Caco-2 (cell line): Measurements from ENCODE around the gene UQCR11. TPM values are rescaled to one million over a fixed set of nuclear protein-coding genes. Genes with fewer than 3 reads are reported as not detected.

Experiments used
- BruUV-seq: library from RNA; stranded (reverse); fragments of 400-500 nt; replicated peaks from 2 replicates; lab custom pipeline; 2021; lab: Mats Ljungman, UMichigan
- CTCF ChIA-PET: fragments of 300-600 bp; sonication (Branson Sonifier 250); formaldehyde crosslinking; loops from one replicate; lab custom pipeline; 2022; ENCODE audit warnings: antibody characterized with exemption; lab: Charles Lee
- POLR2A ChIA-PET: fragments of 300-600 bp; sonication (Branson Sonifier 250); formaldehyde crosslinking; loops from one replicate; lab custom pipeline; 2022; ENCODE audit warnings: antibody characterized with exemption; lab: Charles Lee
- DNase-seq, 2 experiments: peaks; one replicate each; pipeline versions ENCODE4 v3.0.0 to v3.0.0-alpha.2; 2020 to 2022
- H3K27me3 ChIP-seq: replicated peaks from 2 replicates; pipeline ENCODE4 v1.6.0; 2011; ENCODE audit warnings: low read length; ENCODE audit not compliant: control insufficient read depth, insufficient read depth
- H3K36me3 ChIP-seq: 2 replicates; pipeline ENCODE4 v1.5.1; 2011; ENCODE audit warnings: low read length; ENCODE audit not compliant: control insufficient read depth, insufficient read depth
- H3K4me1 ChIP-seq: fragments of 250-450 bp; sonication (Bioruptor Pico); 2 replicates; pipeline ENCODE4 v1.5.1; 2020; ENCODE audit warnings: mild to moderate bottlenecking
- H3K4me3 ChIP-seq: 2 replicates; pipeline ENCODE4 v1.5.1; 2011; ENCODE audit warnings: low read depth, mild to moderate bottlenecking, control low read depth, low read length
- H3K9me3 ChIP-seq: fragments of 250-450 bp; sonication (Bioruptor Pico); 2 replicates; pipeline ENCODE4 v1.5.1; 2020; ENCODE audit warnings: mild to moderate bottlenecking, moderate library complexity
- H3K27ac Mint-ChIP-seq: one replicate; pipeline ENCODE4 v1.8.0; 2022; ENCODE audit warnings: mixed read lengths; ENCODE audit not compliant: unreplicated experiment
- H3K27me3 Mint-ChIP-seq: one replicate; pipeline ENCODE4 v1.8.0; 2022; ENCODE audit warnings: mixed read lengths; ENCODE audit not compliant: insufficient read depth, unreplicated experiment
- H3K36me3 Mint-ChIP-seq: one replicate; pipeline ENCODE4 v1.8.0; 2022; ENCODE audit warnings: mild to moderate bottlenecking, mixed read lengths; ENCODE audit not compliant: insufficient read depth, unreplicated experiment
- H3K4me1 Mint-ChIP-seq: one replicate; pipeline ENCODE4 v1.8.0; 2022; ENCODE audit warnings: low read depth, mixed read lengths; ENCODE audit not compliant: unreplicated experiment
- H3K4me3 Mint-ChIP-seq: one replicate; pipeline ENCODE4 v1.8.0; 2022; ENCODE audit warnings: mild to moderate bottlenecking, moderate library complexity, mixed read lengths; ENCODE audit not compliant: unreplicated experiment
- H3K9me3 Mint-ChIP-seq: one replicate; pipeline ENCODE4 v1.8.0; 2022; ENCODE audit warnings: mixed read lengths; ENCODE audit not compliant: unreplicated experiment
- intact Hi-C: fragments of 100-400 bp; cut with micrococcal nuclease; formaldehyde crosslinking; loops from one replicate; pipeline ENCODE4 v1.10.0; 2022; ENCODE audit not compliant: unreplicated experiment
- total RNA-seq: library from RNA; stranded (reverse); gene quantifications from 2 replicates; pipeline ENCODE4 v1.2.3, GENCODE V29; 2022
- TF ChIP-seq, protein P1 (sequence below), 2 experiments: fragments of 200-600 bp in 1 of 2; IDR thresholded peaks; 1 replicate in 1 of 2; 2 replicates in 1 of 2; pipeline versions ENCODE4 v1.5.1 to v1.8.0; 2011 to 2022; ENCODE audit warnings: antibody characterized with exemption in 1 of 2, control low read depth in 1 of 2, inconsistent platforms in 1 of 2, low read depth in 1 of 2, low read length in 1 of 2, mild to moderate bottlenecking in 1 of 2, moderate library complexity in 1 of 2; ENCODE audit not compliant: insufficient read depth in 1 of 2, severe bottlenecking in 1 of 2, unreplicated experiment in 1 of 2

The UQCR11 gene
- total RNA-seq, 1 experiment from 2014 or later = 222 TPM

DNA sequence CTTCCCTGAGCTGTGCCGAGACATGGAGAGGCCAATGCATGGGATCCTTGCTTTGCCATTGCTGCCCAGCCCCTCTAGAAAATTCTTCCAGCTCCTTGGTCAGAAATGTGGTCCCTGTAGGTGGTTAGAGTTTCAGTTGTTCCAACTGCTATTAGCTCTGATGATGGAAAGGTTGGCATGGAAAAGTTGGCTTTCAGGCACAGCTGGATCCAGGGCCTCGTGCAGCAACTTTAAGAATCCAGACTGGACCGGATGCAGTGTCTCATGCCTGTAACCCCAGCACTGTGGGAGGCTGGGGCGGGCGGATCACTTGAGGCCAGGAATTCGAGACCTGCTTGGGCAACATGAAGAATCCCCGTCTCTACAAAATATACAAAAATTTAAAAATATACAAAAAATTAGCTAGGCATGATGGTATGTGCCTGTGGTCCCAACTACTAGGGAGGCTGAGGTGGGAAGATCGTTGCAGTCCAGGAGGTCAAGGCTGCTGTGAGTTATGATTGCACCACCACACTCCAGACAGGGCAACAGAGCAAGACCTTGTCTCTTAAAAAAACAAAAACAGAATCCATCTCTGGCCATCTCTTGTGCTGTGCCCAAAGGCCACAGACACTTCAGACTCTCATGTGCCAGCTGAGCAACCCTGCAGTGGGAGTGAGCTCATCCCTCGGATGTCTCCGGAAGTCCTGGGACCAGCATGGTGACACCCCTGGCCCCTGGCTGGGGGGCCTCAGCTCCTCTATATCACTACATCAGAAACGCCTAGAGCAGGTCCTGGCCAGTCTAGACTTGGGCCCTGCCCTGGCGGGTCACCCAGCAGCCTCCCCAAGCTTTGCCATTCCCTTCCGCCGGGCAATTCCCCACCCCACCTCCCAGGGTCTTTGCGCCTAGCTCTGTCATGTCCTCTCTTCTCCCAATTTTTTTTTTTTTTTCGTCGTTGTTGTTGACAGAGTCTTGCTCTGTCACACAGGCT is 53.9 kb downstream of the UQCR11 start:
- H3K36me3 Mint-ChIP-seq = peaks cover 11% of the 10 kb centered on the region
- H3K27ac Mint-ChIP-seq = no peak overlapping the region
- no peaks in the 10 kb centered on the region for H3K4me1 ChIP-seq
- intact Hi-C loops = no loop called here
- no peak for DNase-seq
- no peaks in the 10 kb centered on the region for H3K27me3 Mint-ChIP-seq
- TF ChIP-seq, protein P1, sequence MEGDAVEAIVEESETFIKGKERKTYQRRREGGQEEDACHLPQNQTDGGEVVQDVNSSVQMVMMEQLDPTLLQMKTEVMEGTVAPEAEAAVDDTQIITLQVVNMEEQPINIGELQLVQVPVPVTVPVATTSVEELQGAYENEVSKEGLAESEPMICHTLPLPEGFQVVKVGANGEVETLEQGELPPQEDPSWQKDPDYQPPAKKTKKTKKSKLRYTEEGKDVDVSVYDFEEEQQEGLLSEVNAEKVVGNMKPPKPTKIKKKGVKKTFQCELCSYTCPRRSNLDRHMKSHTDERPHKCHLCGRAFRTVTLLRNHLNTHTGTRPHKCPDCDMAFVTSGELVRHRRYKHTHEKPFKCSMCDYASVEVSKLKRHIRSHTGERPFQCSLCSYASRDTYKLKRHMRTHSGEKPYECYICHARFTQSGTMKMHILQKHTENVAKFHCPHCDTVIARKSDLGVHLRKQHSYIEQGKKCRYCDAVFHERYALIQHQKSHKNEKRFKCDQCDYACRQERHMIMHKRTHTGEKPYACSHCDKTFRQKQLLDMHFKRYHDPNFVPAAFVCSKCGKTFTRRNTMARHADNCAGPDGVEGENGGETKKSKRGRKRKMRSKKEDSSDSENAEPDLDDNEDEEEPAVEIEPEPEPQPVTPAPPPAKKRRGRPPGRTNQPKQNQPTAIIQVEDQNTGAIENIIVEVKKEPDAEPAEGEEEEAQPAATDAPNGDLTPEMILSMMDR (IDR thresholded peaks at IDR 0.05; ENCODE audit: insufficient read depth in 1 of 2, low read depth in 1 of 2, low read length in 1 of 2, severe bottlenecking in 1 of 2, unreplicated experiment in 1 of 2) = no peak
- no peak overlapping the region for H3K4me3 Mint-ChIP-seq
- H3K9me3 Mint-ChIP-seq = no peaks in the 10 kb centered on the region
- ChIA-PET POLR2A (no interaction called here), CTCF (no interaction called here)
- BruUV-seq = no TSS peak
- no peaks in the 10 kb centered on the region for H3K9me3 ChIP-seq
- no peak overlapping the region for H3K4me3 ChIP-seq
- H3K4me1 Mint-ChIP-seq = no peaks in the 10 kb centered on the region
- H3K27me3 ChIP-seq = no peaks in the 10 kb centered on the region
- H3K36me3 ChIP-seq = no peaks in the 10 kb centered on the region

GRCh38 chr19:1549332-1549945 is 55.8 kb downstream of the UQCR11 start:
- Histone ChIP-seq H3K27me3 (no peaks in the 10 kb centered on the region), H3K4me3 (no peak overlapping the region), H3K9me3 (no peaks in the 10 kb centered on the region), H3K36me3 (no peaks in the 10 kb centered on the region), H3K4me1 (no peaks in the 10 kb centered on the region)
- TF ChIP-seq, protein P1 (IDR thresholded peaks at IDR 0.05; ENCODE audit: insufficient read depth in 1 of 2, low read depth in 1 of 2, low read length in 1 of 2, severe bottlenecking in 1 of 2, unreplicated experiment in 1 of 2) = no peak
- Mint-ChIP-seq H3K4me3 (no peak overlapping the region), H3K4me1 (no peaks in the 10 kb centered on the region), H3K27ac (no peak overlapping the region), H3K9me3 (no peaks in the 10 kb centered on the region), H3K27me3 (no peaks in the 10 kb centered on the region), H3K36me3 (peaks cover 11% of the 10 kb centered on the region)
- ChIA-PET CTCF (no interaction called here), POLR2A (no interaction called here)
- no TSS peak for BruUV-seq
- intact Hi-C loops = loop anchor here (5.0 kb wide), 1 partner anchor 123 kb away; no protein-coding TSS in a partner anchor
- DNase-seq = no peak

Other genes with a start within 250 kb of the UQCR11 start
- 111 and 114 TPM in 2 replicates for gene NDUFS7, start 221.6 kb downstream of the UQCR11 start, total RNA-seq
- 67.3 and 75.7 TPM in 2 replicates for gene GAMT, start 203.9 kb downstream of the UQCR11 start, total RNA-seq
- 165 and 180 TPM in 2 replicates for gene DAZAP1, start 197.9 kb downstream of the UQCR11 start, total RNA-seq
- 1,192 and 1,341 TPM in 2 replicates for gene RPS15, start 167.1 kb downstream of the UQCR11 start, total RNA-seq
- gene APC2, start 155.3 kb downstream of the UQCR11 start, total RNA-seq = 9.5 and 11.3 TPM in 2 replicates
- gene C19orf25, start 126.2 kb downstream of the UQCR11 start, total RNA-seq = 41.9 and 45.4 TPM in 2 replicates
- gene PCSK4, start 115.1 kb downstream of the UQCR11 start, total RNA-seq = 6.4 and 9.8 TPM in 2 replicates
- gene REEP6, start 114.3 kb downstream of the UQCR11 start, total RNA-seq = 50.2 and 61.5 TPM in 2 replicates
- gene ADAMTSL5, start 92.4 kb downstream of the UQCR11 start, total RNA-seq = 23.9 and 26.2 TPM in 2 replicates
- 0.19 TPM in 1 of 2 replicates, not detected in the other for gene PLK5, start 81.4 kb downstream of the UQCR11 start, total RNA-seq
- gene MEX3D, start 37.1 kb downstream of the UQCR11 start, total RNA-seq = 50.6 and 52.1 TPM in 2 replicates
- 89.3 and 95.3 TPM in 2 replicates for gene MBD3, start 12.6 kb downstream of the UQCR11 start, total RNA-seq
- 147 and 162 TPM in 2 replicates for gene TCF3, start 47.2 kb upstream of the UQCR11 start, total RNA-seq
- not detected in 2 replicates for gene ONECUT3, start 148.0 kb upstream of the UQCR11 start, total RNA-seq
- gene ATP8B3, start 206.8 kb upstream of the UQCR11 start, total RNA-seq = 0.28 and 0.45 TPM in 2 replicates
- 43.0 and 46.6 TPM in 2 replicates for gene REXO1, start 243.0 kb upstream of the UQCR11 start, total RNA-seq